BJ (cell line): ENCODE data around the gene TRABD. TPM values are rescaled to one million over a fixed set of nuclear protein-coding genes. Genes with fewer than 3 reads are reported as not detected.

ENCODE experiments used
- CTCF ChIA-PET: fragments of 350-600 bp; formaldehyde crosslinking; extraction: SDS; loops from one replicate; lab custom pipeline; 2021; ENCODE audit warnings: antibody characterized with exemption, inconsistent platforms; lab: Yijun Ruan, JAX
- POLR2A ChIA-PET: fragments of 300-600 bp; sonication (Branson Sonifier 250); formaldehyde crosslinking; extraction: SDS; loops from one replicate; lab custom pipeline; 2021; ENCODE audit warnings: antibody characterized with exemption; lab: Charles Lee
- DNase-seq: peaks from one replicate; pipeline ENCODE4 v3.0.0-alpha.2; 2011; ENCODE audit warnings: low read depth
- H3K27me3 ChIP-seq: 2 replicates; pipeline ENCODE4 v1.6.0; 2011; ENCODE audit warnings: low read length; ENCODE audit not compliant: control insufficient read depth, insufficient read depth
- H3K36me3 ChIP-seq: 2 replicates; pipeline ENCODE4 v1.5.1; 2011; ENCODE audit warnings: low read length; ENCODE audit not compliant: control insufficient read depth, insufficient read depth
- H3K4me3 ChIP-seq: 2 replicates; pipeline ENCODE4 v1.5.1; 2011; ENCODE audit warnings: low read depth, mild to moderate bottlenecking, control low read depth, low read length
- CTCF ChIP-seq: IDR thresholded peaks from 2 replicates; pipeline ENCODE4 v1.5.1; 2011; ENCODE audit warnings: low read depth, mild to moderate bottlenecking, control low read depth, inconsistent platforms, low read length, moderate library complexity; ENCODE audit not compliant: insufficient read depth
- polyA plus RNA-seq: library from polyadenylated mRNA; depleted of rRNA; stranded (reverse); fragments of >200 nt; gene quantifications from 2 replicates; pipeline ENCODE4 v1.2.3, GENCODE V29; 2011

TRABD gene
- polyA plus RNA-seq, 1 experiment = 31.5 TPM

- Histone ChIP-seq H3K4me3 (no peak overlapping the region), H3K27me3 (no peaks in the 10 kb centered on the region), H3K36me3 (peaks cover 56% of the 10 kb centered on the region)
- POLR2A ChIA-PET = no interaction called here
- CTCF ChIA-PET = interaction anchor here (0.6 to 2.9 kb wide), 2 partner anchors 11 to 20 kb away, joined by 3 to 10 read pairs; no protein-coding TSS in a partner anchor
- no peak for DNase-seq
- TF ChIP-seq CTCF = no peak
These were observed 31.9 kb downstream of the TRABD start for GRCh38 chr22:50217543-50218152.

GRCh38 chr22:50218153-50218995, 32.7 kb downstream of the TRABD start:
- ChIA-PET POLR2A (no interaction called here), CTCF (interaction anchor here (0.6 to 0.9 kb wide), 3 partner anchors 10 to 290 kb away, joined by 3 to 4 read pairs (median 3); no protein-coding TSS in a partner anchor)
- no peak for TF ChIP-seq CTCF
- H3K36me3 ChIP-seq = peaks cover 58% of the 10 kb centered on the region
- no peaks in the 10 kb centered on the region for H3K27me3 ChIP-seq
- H3K4me3 ChIP-seq = no peak overlapping the region
- DNase-seq = no peak

DNA sequence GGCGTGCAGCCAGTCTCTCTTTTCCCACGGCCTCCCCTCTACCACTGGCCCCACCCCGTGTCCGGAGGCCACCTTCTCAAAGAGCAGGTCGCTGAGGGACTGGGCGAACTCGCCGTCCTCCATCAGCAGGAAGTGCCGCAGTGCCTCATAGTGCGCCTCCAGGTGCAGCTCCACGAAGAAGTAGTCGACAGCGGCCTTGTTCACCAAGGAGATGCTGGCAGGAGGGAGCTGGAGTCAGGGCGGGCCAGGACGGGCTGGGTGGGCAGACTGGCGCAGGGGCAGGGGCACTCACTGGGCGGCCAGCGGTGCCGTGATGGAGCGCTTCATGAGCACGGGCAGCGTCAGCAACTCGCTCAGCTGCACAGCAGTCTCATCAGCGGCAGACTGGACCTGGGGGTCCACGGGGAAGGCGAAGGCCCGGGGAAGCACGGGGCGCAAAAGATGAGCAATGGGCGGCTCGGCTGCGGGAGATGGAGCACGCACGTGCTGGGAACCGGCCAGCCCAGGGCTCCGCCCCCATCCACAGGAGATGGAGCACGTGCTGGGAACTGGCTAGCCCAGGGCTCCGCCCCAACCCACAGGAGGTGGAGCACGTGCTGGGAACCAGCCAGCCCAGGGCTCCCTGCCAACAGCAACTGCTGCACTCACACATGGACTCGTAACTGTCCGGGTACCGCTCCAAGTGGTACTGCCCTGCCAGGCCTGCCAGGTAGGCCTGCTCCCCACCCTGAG, 33.4 kb downstream of the TRABD start:
- Histone ChIP-seq H3K27me3 (no peaks in the 10 kb centered on the region), H3K36me3 (peaks cover 63% of the 10 kb centered on the region)
- POLR2A ChIA-PET = no interaction called here

DNA sequence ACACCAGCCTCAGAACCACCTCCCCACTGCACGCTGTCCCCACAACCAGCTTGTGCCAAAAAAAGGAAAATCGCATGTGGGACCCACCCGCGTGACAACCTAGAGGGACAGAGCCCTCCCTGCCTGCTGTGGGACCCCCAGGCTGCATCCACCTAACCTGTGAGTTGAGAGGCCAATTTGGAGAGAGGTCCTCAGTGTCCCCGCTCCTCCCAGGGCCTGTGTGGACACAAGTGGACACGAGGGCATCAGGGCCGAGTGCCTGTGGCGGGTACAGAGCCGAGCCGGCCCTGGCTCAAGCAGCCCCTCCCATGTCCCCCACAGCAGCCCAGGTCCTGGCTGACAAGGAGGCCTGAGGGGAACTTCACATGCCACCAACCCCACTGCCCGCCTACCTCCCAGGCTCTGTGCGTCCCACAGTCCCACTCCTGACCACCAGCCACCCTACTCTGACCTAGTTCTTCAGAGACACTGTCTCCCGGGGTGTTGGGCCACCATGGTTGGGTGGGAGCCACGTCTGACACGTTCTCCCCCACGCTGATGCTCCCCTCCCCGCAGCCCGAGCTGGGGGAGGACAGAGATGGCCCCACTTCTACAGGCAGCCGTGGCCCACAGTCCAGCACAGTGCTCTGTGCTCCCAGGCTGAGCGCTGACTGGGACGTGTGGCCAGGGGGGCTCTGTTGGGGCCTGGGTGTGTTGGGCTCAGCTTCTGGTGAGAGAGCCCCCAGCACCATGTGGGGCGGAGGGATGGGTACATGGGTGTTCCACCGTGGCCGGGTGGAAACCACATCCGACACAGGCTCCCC, 34.3 kb downstream of the TRABD start:
- Histone ChIP-seq H3K27me3 (no peaks in the 10 kb centered on the region), H3K36me3 (peaks cover 66% of the 10 kb centered on the region), H3K4me3 (no peak overlapping the region)
- ChIA-PET CTCF (interaction anchor here (1.2 to 2.0 kb wide), 2 partner anchors 11 to 17 kb away, joined by 4 to 6 read pairs; no protein-coding TSS in a partner anchor), POLR2A (no interaction called here)
- TF ChIP-seq CTCF = no peak
- no peak for DNase-seq

More for the DNA sequence above, 33.4 kb downstream of the TRABD start:
- no peak for TF ChIP-seq CTCF
- CTCF ChIA-PET = interaction anchor here (0.9 to 2.0 kb wide), 2 partner anchors 11 to 18 kb away, joined by 4 to 6 read pairs; no protein-coding TSS in a partner anchor
- DNase-seq = peak; percentile 50
- no peak overlapping the region for H3K4me3 ChIP-seq
